Liver (tissue), 3 donors: ENCODE data around the gene LRRC37A3.
"Not testable (repeated sequence)": the region's sequence is repeated elsewhere in the genome, so short reads cannot be mapped to it uniquely, and the experiment has no call there.

ENCODE experiments used
- CTCF ChIP-seq: fragments of 150-350 bp; IDR thresholded peaks from 2 replicates; pipeline ENCODE4 v1.5.1; 2017; ENCODE audit warnings: improper control_type of control experiment, low read depth, low read length; ENCODE audit not compliant: missing input control
- JUND ChIP-seq, 2 donors: IDR thresholded peaks; 2 replicates each; pipeline ENCODE4 v1.6.1; 2016; ENCODE audit warnings: antibody characterized with exemption in 2 of 2
- NR2F2 ChIP-seq: IDR thresholded peaks from 2 replicates; pipeline ENCODE4 v1.6.1; 2016; ENCODE audit warnings: antibody characterized with exemption
- YY1 ChIP-seq: IDR thresholded peaks from 2 replicates; pipeline ENCODE4 v1.6.1; 2016; ENCODE audit warnings: antibody characterized with exemption, mild to moderate bottlenecking
- donor health status: healthy.
- donor health status: healthy.

GRCh38 chr17:64929419-64930209 lies 10.3 kb upstream of the LRRC37A3 start:
- TF ChIP-seq YY1; CTCF; NR2F2; JUND (IDR thresholded peaks at IDR 0.05): not testable (repeated sequence)
